ENCODE results near the gene SYNDIG1. TPM values are rescaled to one million over a fixed set of nuclear protein-coding genes. Genes with fewer than 3 reads are reported as not detected.

SYNDIG1 gene
- total RNA-seq, 1 experiment from 2014 or later, result not detected

- no peak overlapping the region for H3K4me3 ChIP-seq (ENCODE audit: low read depth in 2 of 2, low read length in 2 of 2)
- H3K27ac ChIP-seq (ENCODE audit: low read length), result no peak overlapping the region
- H3K9me3 ChIP-seq (ENCODE audit: control insufficient read depth, insufficient read depth, low read depth, low read length), result no peaks in the 10 kb centered on the region
- intact Hi-C loops (cut with micrococcal nuclease; ENCODE audit: unreplicated experiment) (no loop called here), in situ Hi-C loops (cut with HindIII; ENCODE audit: low pct_unique_long_range_greater_than_20kb, low sequenced_read_pairs) (no loop called here)
- no peaks in the 10 kb centered on the region for H3K27me3 ChIP-seq (ENCODE audit: control insufficient read depth, insufficient read depth, low read length)
- TF ChIP-seq REST (IDR thresholded peaks at IDR 0.05; ENCODE audit: insufficient read depth in 1 of 2, low read depth in 2 of 2, low read length in 1 of 2) (no peak), SIN3A (IDR thresholded peaks at IDR 0.05; ENCODE audit: borderline replicate concordance, insufficient read depth, low read depth, low read length) (no peak), POLR2AphosphoS5 (IDR thresholded peaks at IDR 0.05; ENCODE audit: low read depth, low read length) (no peak), TCF7L2 (IDR thresholded peaks at IDR 0.05; ENCODE audit: low read depth, low read length) (no peak), CTCF (IDR thresholded peaks at IDR 0.05) (no peak)
- CTCF ChIA-PET, result no interaction called here
- ATAC-seq (no peak), DNase-seq (ENCODE audit: low read depth, low spot score) (no peak)
- no peaks in the 10 kb centered on the region for H3K4me1 ChIP-seq (ENCODE audit: control insufficient read depth, insufficient read depth, low read length)
- BruUV-seq (replicated peaks), result no TSS peak
- POLR2A ChIA-PET, result interaction anchor here (0.5 kb wide), 1 partner anchor 333 kb away, joined by 3 read pairs; no protein-coding TSS in a partner anchor
- no peaks in the 10 kb centered on the region for H3K36me3 ChIP-seq (ENCODE audit: control insufficient read depth, insufficient read depth, low read length)
Observed at GRCh38 chr20:24590178-24590982, 121.0 kb downstream of the SYNDIG1 start.

GRCh38 chr20:24597051-24597450 is 127.6 kb downstream of the SYNDIG1 start:
- ATAC-seq, result no peak
- in situ Hi-C loops (cut with HindIII; ENCODE audit: low pct_unique_long_range_greater_than_20kb, low sequenced_read_pairs), result no loop called here
- Histone ChIP-seq H3K4me3 (ENCODE audit: low read depth in 2 of 2, low read length in 2 of 2) (no peak overlapping the region), H3K36me3 (ENCODE audit: control insufficient read depth, insufficient read depth, low read length) (no peaks in the 10 kb centered on the region), H3K27ac (ENCODE audit: low read length) (no peak overlapping the region), H3K27me3 (ENCODE audit: control insufficient read depth, insufficient read depth, low read length) (no peaks in the 10 kb centered on the region), H3K9me3 (ENCODE audit: control insufficient read depth, insufficient read depth, low read depth, low read length) (no peaks in the 10 kb centered on the region), H3K4me1 (ENCODE audit: control insufficient read depth, insufficient read depth, low read length) (no peaks in the 10 kb centered on the region)
- DNase-seq (ENCODE audit: low read depth, low spot score), result no peak
- POLR2A ChIA-PET, result no interaction called here
- no TSS peak for BruUV-seq (replicated peaks)
- no peak for TF ChIP-seq SIN3A (IDR thresholded peaks at IDR 0.05; ENCODE audit: borderline replicate concordance, insufficient read depth, low read depth, low read length)
- no peak for TF ChIP-seq TCF7L2 (IDR thresholded peaks at IDR 0.05; ENCODE audit: low read depth, low read length)
- no peak for TF ChIP-seq REST (IDR thresholded peaks at IDR 0.05; ENCODE audit: insufficient read depth in 1 of 2, low read depth in 2 of 2, low read length in 1 of 2)
- TF ChIP-seq POLR2AphosphoS5 (IDR thresholded peaks at IDR 0.05; ENCODE audit: low read depth, low read length), result no peak
- TF ChIP-seq CTCF (IDR thresholded peaks at IDR 0.05), result no peak
- CTCF ChIA-PET, result no interaction called here
- intact Hi-C loops (cut with micrococcal nuclease; ENCODE audit: unreplicated experiment), result no loop called here

All from Panc1 (cell line).